ENCODE results near the gene TIPARP.
A peak's percentile ranks its signal among the peaks of the same experiment; 100 is the strongest.

Gene TIPARP

DNA sequence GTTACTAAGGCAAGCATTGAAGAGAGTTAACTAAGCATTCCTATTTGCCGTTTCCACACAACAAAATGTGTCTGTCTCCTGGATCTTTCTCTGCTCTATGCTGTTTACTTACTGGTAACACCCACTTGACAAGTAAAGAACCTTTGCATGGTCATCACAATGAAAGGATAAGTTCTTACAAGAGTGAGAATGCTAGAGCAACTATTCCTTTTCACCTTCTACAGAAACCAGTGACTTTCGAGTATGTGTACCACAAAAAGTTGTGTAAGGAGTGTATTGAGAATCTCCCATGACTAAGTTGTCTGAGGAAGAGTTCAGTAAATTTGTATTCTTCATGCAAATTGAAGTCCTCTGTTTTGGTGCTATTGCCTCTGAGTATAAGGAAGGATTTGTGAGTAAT is 10.8 kb downstream of the TIPARP start:
- peak; percentile 78 for DNase-seq (ENCODE audit: low read depth)
- H3K4me3 ChIP-seq (ENCODE audit: low read length): peak overlapping the region; percentile 11; the same call in 1 of the 2 replicates
- TF ChIP-seq, protein P1, sequence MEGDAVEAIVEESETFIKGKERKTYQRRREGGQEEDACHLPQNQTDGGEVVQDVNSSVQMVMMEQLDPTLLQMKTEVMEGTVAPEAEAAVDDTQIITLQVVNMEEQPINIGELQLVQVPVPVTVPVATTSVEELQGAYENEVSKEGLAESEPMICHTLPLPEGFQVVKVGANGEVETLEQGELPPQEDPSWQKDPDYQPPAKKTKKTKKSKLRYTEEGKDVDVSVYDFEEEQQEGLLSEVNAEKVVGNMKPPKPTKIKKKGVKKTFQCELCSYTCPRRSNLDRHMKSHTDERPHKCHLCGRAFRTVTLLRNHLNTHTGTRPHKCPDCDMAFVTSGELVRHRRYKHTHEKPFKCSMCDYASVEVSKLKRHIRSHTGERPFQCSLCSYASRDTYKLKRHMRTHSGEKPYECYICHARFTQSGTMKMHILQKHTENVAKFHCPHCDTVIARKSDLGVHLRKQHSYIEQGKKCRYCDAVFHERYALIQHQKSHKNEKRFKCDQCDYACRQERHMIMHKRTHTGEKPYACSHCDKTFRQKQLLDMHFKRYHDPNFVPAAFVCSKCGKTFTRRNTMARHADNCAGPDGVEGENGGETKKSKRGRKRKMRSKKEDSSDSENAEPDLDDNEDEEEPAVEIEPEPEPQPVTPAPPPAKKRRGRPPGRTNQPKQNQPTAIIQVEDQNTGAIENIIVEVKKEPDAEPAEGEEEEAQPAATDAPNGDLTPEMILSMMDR (conservative IDR thresholded peaks at IDR 0.05; ENCODE audit: low read length): no peak

DNA sequence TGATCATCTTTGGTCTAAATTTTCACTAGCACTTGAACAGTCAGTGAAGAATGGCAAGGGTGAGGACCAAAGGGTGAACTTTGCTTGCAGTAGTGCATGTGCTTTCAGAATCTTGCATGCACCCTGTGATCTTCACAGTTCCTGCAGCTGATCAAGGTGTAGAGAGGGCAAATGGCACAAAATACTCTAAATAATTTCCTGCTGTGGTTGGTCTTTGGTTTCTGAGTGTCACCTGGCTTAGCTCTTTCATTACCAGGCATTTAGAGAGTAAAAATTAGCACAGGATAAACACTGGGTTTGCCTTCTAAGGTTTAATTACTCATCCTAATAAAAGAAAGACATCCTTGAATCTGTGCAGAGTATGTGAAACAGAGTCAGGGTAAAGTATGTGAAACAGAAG is 11.4 kb downstream of the TIPARP start:
- peak overlapping the region; percentile 22 for H3K4me3 ChIP-seq (ENCODE audit: low read length)
- TF ChIP-seq, protein P1 (conservative IDR thresholded peaks at IDR 0.05; ENCODE audit: low read length): no peak
- DNase-seq (ENCODE audit: low read depth): no peak

GRCh38 chr3:156687023-156687422 is 12.6 kb downstream of the TIPARP start:
- H3K4me3 ChIP-seq (ENCODE audit: low read length): no peak overlapping the region
- no peak for DNase-seq (ENCODE audit: low read depth)
- TF ChIP-seq, protein P1 (conservative IDR thresholded peaks at IDR 0.05; ENCODE audit: low read length): no peak

DNA sequence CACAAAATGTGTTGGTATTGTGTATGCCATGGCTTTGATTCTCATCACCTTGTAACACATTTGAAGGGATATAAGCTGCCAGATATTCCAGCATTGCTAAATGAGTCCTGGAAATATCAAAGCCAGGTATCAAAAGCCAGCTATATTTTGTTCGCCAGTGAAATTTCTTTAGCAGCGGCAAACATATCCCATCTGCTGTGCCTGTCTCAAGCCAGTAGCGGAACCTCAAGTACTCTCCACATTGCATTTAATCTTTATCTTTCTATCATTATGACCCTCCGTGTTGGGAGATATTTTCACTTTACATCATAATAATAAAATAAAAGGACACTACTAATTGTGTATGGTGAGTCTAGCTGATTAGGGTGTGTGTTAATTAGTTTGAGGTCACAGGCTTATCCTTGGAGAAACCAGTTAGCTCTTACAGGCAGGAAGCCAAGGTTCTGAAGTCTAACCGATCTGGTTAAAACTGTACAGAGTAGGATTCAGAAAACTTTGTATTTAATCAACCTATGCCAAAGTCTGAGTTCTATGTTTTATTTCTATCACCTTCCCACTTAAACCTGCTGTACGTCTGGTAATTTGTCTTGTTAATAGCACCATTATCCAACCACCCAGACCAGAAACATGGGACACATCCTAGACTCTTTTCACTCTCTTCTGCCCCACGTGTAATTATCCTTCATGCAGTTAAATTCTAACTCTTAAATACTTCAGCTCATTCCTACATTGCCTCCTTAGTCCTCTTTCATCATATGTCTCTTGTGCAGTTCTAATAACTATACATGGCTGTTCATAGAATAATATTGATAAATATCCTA is 14.5 kb downstream of the TIPARP start:
- TF ChIP-seq, protein P1 (conservative IDR thresholded peaks at IDR 0.05; ENCODE audit: low read length): no peak
- no peak for DNase-seq (ENCODE audit: low read depth)
- no peak overlapping the region for H3K4me3 ChIP-seq (ENCODE audit: low read length)

GRCh38 chr3:156689608-156690007 is 15.2 kb downstream of the TIPARP start:
- H3K4me3 ChIP-seq (ENCODE audit: low read length): no peak overlapping the region
- no peak for DNase-seq (ENCODE audit: low read depth)
- TF ChIP-seq, protein P1 (conservative IDR thresholded peaks at IDR 0.05; ENCODE audit: low read length): no peak

- TF ChIP-seq, protein P1 (conservative IDR thresholded peaks at IDR 0.05; ENCODE audit: low read length): no peak
- DNase-seq (ENCODE audit: low read depth): peak; percentile 59
- peak overlapping the region; percentile 14 for H3K4me3 ChIP-seq (ENCODE audit: low read length)
Measured at GRCh38 chr3:156691920-156692319, 17.5 kb downstream of the TIPARP start.

DNA sequence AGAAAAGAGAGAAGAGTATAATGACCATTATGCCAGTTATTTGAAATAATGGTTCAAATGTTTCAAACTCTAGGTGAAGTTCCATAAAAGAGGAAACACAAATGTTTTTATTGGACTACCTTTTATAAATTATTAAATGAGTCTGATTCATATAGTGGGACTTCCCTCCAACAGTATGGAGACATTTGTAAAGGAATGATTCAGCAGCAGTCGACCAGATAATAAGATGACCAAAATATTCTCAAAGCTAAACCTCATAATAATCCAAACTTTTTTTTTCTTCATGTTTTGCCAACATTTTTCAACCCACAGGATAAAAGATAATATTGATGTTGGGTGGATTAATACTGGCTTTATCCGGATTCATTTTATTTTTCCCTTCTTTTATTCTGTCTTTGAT is 18.8 kb downstream of the TIPARP start:
- H3K4me3 ChIP-seq (ENCODE audit: low read length): no peak overlapping the region
- TF ChIP-seq, protein P1 (conservative IDR thresholded peaks at IDR 0.05; ENCODE audit: low read length): no peak
- DNase-seq (ENCODE audit: low read depth): no peak

Measured in AG10803 (cell line).